Measurements from ENCODE around the gene CDC27.

DNA sequence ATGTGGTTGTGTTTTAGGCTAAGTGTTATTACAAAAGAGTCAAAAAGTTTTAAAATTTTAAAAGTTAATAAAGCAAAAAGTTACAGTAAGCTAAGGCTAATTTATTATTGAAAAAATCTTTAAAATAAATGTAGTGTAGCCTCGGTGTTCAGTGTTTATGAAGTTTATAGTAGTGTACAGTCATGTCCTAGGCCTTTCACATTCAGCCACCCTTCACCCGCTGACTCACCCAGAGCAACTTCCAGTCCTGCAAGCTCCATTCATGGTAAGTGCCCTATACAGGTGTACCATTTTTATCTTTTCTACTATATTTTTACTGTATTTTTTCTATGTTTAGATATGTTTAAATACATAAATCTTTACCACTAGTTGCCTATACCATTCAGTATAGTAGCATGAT lies 111.5 kb downstream of the CDC27 start:
- TF ChIP-seq POLR2AphosphoS5 (IDR thresholded peaks at IDR 0.05; ENCODE audit: low read depth, low read length) (no peak), TAF1 (IDR thresholded peaks at IDR 0.05; ENCODE audit: borderline replicate concordance, insufficient read depth, low read length) (no peak), FOXP2 (optimal IDR thresholded peaks at IDR 0.05; ENCODE audit: borderline replicate concordance, extremely low read depth, extremely low read length, insufficient read depth) (no peak)
- TF ChIP-seq, protein P1, sequence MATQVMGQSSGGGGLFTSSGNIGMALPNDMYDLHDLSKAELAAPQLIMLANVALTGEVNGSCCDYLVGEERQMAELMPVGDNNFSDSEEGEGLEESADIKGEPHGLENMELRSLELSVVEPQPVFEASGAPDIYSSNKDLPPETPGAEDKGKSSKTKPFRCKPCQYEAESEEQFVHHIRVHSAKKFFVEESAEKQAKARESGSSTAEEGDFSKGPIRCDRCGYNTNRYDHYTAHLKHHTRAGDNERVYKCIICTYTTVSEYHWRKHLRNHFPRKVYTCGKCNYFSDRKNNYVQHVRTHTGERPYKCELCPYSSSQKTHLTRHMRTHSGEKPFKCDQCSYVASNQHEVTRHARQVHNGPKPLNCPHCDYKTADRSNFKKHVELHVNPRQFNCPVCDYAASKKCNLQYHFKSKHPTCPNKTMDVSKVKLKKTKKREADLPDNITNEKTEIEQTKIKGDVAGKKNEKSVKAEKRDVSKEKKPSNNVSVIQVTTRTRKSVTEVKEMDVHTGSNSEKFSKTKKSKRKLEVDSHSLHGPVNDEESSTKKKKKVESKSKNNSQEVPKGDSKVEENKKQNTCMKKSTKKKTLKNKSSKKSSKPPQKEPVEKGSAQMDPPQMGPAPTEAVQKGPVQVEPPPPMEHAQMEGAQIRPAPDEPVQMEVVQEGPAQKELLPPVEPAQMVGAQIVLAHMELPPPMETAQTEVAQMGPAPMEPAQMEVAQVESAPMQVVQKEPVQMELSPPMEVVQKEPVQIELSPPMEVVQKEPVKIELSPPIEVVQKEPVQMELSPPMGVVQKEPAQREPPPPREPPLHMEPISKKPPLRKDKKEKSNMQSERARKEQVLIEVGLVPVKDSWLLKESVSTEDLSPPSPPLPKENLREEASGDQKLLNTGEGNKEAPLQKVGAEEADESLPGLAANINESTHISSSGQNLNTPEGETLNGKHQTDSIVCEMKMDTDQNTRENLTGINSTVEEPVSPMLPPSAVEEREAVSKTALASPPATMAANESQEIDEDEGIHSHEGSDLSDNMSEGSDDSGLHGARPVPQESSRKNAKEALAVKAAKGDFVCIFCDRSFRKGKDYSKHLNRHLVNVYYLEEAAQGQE (IDR thresholded peaks at IDR 0.05; ENCODE audit: insufficient read depth in 1 of 2, low read depth in 2 of 2, low read length in 2 of 2), result no peak
